GM12878 (cell line): ENCODE results near the gene TOB2. TPM values are rescaled to one million over a fixed set of nuclear protein-coding genes. Genes with fewer than 3 reads are reported as not detected.
A peak's percentile ranks its signal among the peaks of the same experiment; 100 is the strongest.

Experiments used
- CEBPB ChIP-seq, 2 experiments: fragments of 150-350 bp in 1 of 2; IDR thresholded peaks; 2 replicates each; pipeline ENCODE4 v1.6.1; 2012 to 2014; ENCODE audit warnings: low read depth in 2 of 2, low read length in 2 of 2, borderline replicate concordance in 1 of 2, inconsistent platforms in 1 of 2
- CEBPZ ChIP-seq: fragments of 150-350 bp; IDR thresholded peaks from 2 replicates; pipeline ENCODE4 v1.6.1; 2016; ENCODE audit warnings: low read depth, low read length
- CHD1 ChIP-seq: IDR thresholded peaks from 2 replicates; pipeline ENCODE4 v1.6.1; 2012; ENCODE audit warnings: low read depth, low read length, improper control_type of control experiment
- CHD2 ChIP-seq: IDR thresholded peaks from 2 replicates; pipeline ENCODE4 v1.6.1; 2011; ENCODE audit warnings: low read depth, low read length, improper control_type of control experiment, borderline replicate concordance
- DPF2 ChIP-seq: fragments of 450-650 bp; IDR thresholded peaks from 2 replicates; pipeline ENCODE4 v1.6.1; 2017; ENCODE audit warnings: mild to moderate bottlenecking
- E2F4 ChIP-seq: IDR thresholded peaks from 2 replicates; pipeline ENCODE4 v1.6.1; 2012; ENCODE audit warnings: low read depth, low read length, improper control_type of control experiment
- EGR1 ChIP-seq, 2 experiments: IDR thresholded peaks; 1 replicate in 1 of 2; 2 replicates in 1 of 2; pipeline ENCODE4 v1.6.1; 2011 to 2012; ENCODE audit warnings: low read depth in 2 of 2, low read length in 2 of 2, borderline replicate concordance in 1 of 2, mild to moderate bottlenecking in 1 of 2, moderate library complexity in 1 of 2
- IRF4 ChIP-seq: IDR thresholded peaks from 2 replicates; pipeline ENCODE4 v1.6.1; 2011; ENCODE audit warnings: low read depth, low read length
- KLF5 ChIP-seq: fragments of 450-650 bp; IDR thresholded peaks from 2 replicates; pipeline ENCODE4 v1.6.1; 2014; ENCODE audit warnings: mild to moderate bottlenecking; ENCODE audit not compliant: partially characterized antibody
- MTA3 ChIP-seq: IDR thresholded peaks from 2 replicates; pipeline ENCODE4 v1.6.1; 2012; ENCODE audit warnings: low read length, inconsistent platforms, borderline replicate concordance
- NR2C1 ChIP-seq: fragments of 450-650 bp; IDR thresholded peaks from 2 replicates; pipeline ENCODE4 v1.6.1; 2017; ENCODE audit warnings: antibody characterized with exemption, mild to moderate bottlenecking, moderate library complexity
- NRF1 ChIP-seq: conservative IDR thresholded peaks from 2 replicates; pipeline ENCODE4 v1.6.1; 2011; ENCODE audit warnings: mild to moderate bottlenecking, low read depth, low read length, improper control_type of control experiment
- PAX5 ChIP-seq: IDR thresholded peaks from 2 replicates; pipeline ENCODE4 v1.6.1; 2011; ENCODE audit warnings: low read depth, low read length, borderline replicate concordance
- RELA ChIP-seq: fragments of 450-650 bp; IDR thresholded peaks from 2 replicates; pipeline ENCODE4 v1.8.0; 2014; ENCODE audit warnings: borderline replicate concordance; ENCODE audit not compliant: partially characterized antibody
- SIX5 ChIP-seq: IDR thresholded peaks from 2 replicates; pipeline ENCODE4 v1.6.1; 2011; ENCODE audit warnings: mild to moderate bottlenecking, low read depth, low read length, moderate library complexity; ENCODE audit not compliant: severe bottlenecking
- STAT3 ChIP-seq: IDR thresholded peaks from 2 replicates; pipeline ENCODE4 v1.6.1; 2011; ENCODE audit warnings: low read depth, low read length, improper control_type of control experiment
- SUZ12 ChIP-seq: fragments of 200-600 bp; sonication (generic); IDR thresholded peaks from one replicate; pipeline ENCODE4 v1.6.1; 2018; ENCODE audit warnings: antibody characterized with exemption, mild to moderate bottlenecking; ENCODE audit not compliant: unreplicated experiment
- TAF1 ChIP-seq: IDR thresholded peaks from 2 replicates; pipeline ENCODE4 v1.6.1; 2011; ENCODE audit warnings: mild to moderate bottlenecking, low read depth, low read length, borderline replicate concordance
- USF1 ChIP-seq: IDR thresholded peaks from 2 replicates; pipeline ENCODE4 v1.6.1; 2011; ENCODE audit warnings: borderline replicate concordance, low read depth, mild to moderate bottlenecking, moderate library complexity, mixed read lengths, low read length; ENCODE audit not compliant: insufficient read depth; ENCODE audit errors: extremely low read length
- ZBTB11 ChIP-seq: fragments of 450-650 bp; formaldehyde crosslinking; IDR thresholded peaks from 2 replicates; pipeline ENCODE4 v1.5.0; 2022; ENCODE audit warnings: mild to moderate bottlenecking, missing genetic modification characterization
- ZNF622 ChIP-seq: fragments of 450-650 bp; IDR thresholded peaks from 2 replicates; pipeline ENCODE4 v1.6.1; 2017; ENCODE audit warnings: mild to moderate bottlenecking, inconsistent platforms
- polyA plus RNA-seq, 11 experiments: library from polyadenylated mRNA; depleted of rRNA in 4 of 11; unstranded in 6 of 11; stranded (reverse) in 5 of 11; fragments of >200 nt; fragmentation: Nextera tagmentation in 4 of 11; fragmentation: Illumina TruSeq in 1 of 11; extraction: Ambion mirVana in 4 of 11; extraction: Trizol in 1 of 11; gene quantifications; 1 replicate in 1 of 11; 2 replicates in 10 of 11; pipeline versions ENCODE4 v1.2.1 to v1.2.3, GENCODE V29; 2011 to 2016; ENCODE audit warnings: inconsistent platforms in 2 of 11, missing spikeins in 2 of 11, low read depth in 1 of 11
- total RNA-seq, 4 experiments: library from RNA; depleted of rRNA in 3 of 4; stranded (reverse); fragments of >200 nt in 3 of 4; fragmentation: Illumina TruSeq in 1 of 4; extraction: Trizol in 1 of 4; gene quantifications; 2 replicates each; pipeline versions ENCODE4 v1.2.1 to v1.2.3, GENCODE V29; 2013 to 2021

TOB2 gene
- total and polyA plus RNA-seq, 10 of the 15 experiments (the other 5 are each of a cell fraction or from before 2014, with no cell fraction given), result 4.5 to 32.0 (median 15.1) TPM

- TF ChIP-seq E2F4 (no peak), ZNF622 (no peak), NRF1 (no peak; the same call in 1 of the 2 replicates), RELA (peak; percentile 58), TAF1 (peak; percentile 99), USF1 (no peak), KLF5 (peak; percentile 43), CEBPB (IDR thresholded peaks at IDR 0.05; ENCODE audit: borderline replicate concordance in 1 of 2, low read depth in 2 of 2, low read length in 2 of 2) (no peak), NR2C1 (peak; percentile 69), CHD2 (peak; percentile 98), MTA3 (no peak), DPF2 (peak; percentile 80), CHD1 (0 out of 2 replicates have a peak, but pooled peaks have one; percentile 41), IRF4 (peak; percentile 48; the same call in 1 of the 2 replicates), ZBTB11 (CRISPR knock-in tag) (peak; percentile 48), CEBPZ (no peak), SIX5 (no peak), EGR1 (IDR thresholded peaks at IDR 0.05; ENCODE audit: borderline replicate concordance in 1 of 2, low read depth in 2 of 2, low read length in 2 of 2) (peak; percentile 50 to 72; a peak in 2 of 3 replicates), SUZ12 (no peak), PAX5 (peak; percentile 77; the same call in 1 of the 2 replicates), STAT3 (no peak)
Observed at GRCh38 chr22:41446639-41447434, at the start of gene TOB2 (continued).
